Adrenal gland (tissue), 5 donors: ENCODE data around the gene CDK5RAP2.

ENCODE experiments used
- POLR2A ChIP-seq, 2 donors: fragments of 450-650 bp; IDR thresholded peaks; one replicate each; pipeline ENCODE4 v1.6.1; 2017; ENCODE audit warnings: antibody characterized with exemption in 2 of 2, mild to moderate bottlenecking in 2 of 2, moderate library complexity in 1 of 2
- TF ChIP-seq, protein P1 (sequence below), 6 experiments: fragments of 450-650 bp in 4 of 6; fragments of 200-600 bp in 2 of 6; sonication (generic) in 1 of 6; IDR thresholded peaks; 1 replicate in 5 of 6; 2 replicates in 1 of 6; pipeline versions ENCODE4 v1.5.1 to v1.8.0; 2016 to 2021; ENCODE audit warnings: antibody characterized with exemption in 6 of 6, mild to moderate bottlenecking in 2 of 6, moderate library complexity in 1 of 6
- donor health status: DM: no; HTN: no; CAD: no.

DNA sequence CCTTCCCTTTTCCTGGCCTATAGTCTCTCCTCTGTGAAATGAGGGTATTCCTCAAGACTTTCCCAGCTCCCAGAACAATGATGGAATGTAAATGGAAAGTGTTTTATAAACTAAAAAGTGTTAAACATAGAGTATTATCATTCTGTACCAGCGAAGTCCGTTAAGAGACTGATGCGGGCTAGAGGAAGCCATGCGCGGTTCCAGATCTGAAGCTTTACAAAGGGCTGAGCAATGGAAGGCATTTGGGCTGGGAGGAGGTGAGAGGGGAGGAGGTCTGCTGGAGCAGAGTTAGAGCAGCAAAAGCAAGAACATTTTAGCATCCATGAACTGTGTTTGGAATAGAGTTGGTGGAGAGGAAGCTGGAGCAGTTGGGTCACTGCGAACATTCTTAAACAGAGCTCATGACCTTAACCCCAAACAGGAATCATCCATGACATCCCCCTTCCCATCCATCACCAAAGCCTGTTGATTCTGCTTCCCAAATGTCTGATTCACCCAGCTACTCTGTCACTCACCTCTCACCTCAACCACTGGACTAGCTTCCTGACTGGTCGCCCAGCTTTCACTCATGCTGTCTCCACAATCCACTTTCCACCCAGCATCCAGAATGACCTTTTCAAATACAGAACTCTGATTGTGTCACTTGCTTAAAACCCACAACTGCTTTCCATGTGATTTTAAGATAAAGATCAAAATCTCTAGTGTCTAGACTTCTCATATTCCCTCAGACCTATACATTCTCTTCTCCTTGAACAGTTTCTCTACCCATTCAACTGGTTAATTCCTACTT lies 37.1 kb downstream of the CDK5RAP2 start:
- TF ChIP-seq POLR2A (IDR thresholded peaks at IDR 0.05) = no peak
- TF ChIP-seq, protein P1, sequence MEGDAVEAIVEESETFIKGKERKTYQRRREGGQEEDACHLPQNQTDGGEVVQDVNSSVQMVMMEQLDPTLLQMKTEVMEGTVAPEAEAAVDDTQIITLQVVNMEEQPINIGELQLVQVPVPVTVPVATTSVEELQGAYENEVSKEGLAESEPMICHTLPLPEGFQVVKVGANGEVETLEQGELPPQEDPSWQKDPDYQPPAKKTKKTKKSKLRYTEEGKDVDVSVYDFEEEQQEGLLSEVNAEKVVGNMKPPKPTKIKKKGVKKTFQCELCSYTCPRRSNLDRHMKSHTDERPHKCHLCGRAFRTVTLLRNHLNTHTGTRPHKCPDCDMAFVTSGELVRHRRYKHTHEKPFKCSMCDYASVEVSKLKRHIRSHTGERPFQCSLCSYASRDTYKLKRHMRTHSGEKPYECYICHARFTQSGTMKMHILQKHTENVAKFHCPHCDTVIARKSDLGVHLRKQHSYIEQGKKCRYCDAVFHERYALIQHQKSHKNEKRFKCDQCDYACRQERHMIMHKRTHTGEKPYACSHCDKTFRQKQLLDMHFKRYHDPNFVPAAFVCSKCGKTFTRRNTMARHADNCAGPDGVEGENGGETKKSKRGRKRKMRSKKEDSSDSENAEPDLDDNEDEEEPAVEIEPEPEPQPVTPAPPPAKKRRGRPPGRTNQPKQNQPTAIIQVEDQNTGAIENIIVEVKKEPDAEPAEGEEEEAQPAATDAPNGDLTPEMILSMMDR (IDR thresholded peaks at IDR 0.05) = no peak
